Measurements from ENCODE around the gene KHNYN. TPM values are rescaled to one million over a fixed set of nuclear protein-coding genes. Genes with fewer than 3 reads are reported as not detected.
A peak's percentile ranks its signal among the peaks of the same experiment; 100 is the strongest.

Gene KHNYN
- total RNA-seq (2021; fragmentation: NEBNext Ultra II Directional; extraction: Animal tissue kit (Norgen Biotek cat#: 25700)), result 22.1 and 22.3 TPM in 2 replicates
- polyA plus RNA-seq (2011; rRNA removed), result 7.6 and 9.2 TPM in 2 replicates
- 10.0 TPM for polyA plus RNA-seq (2011; cell fraction: cytosol; rRNA removed)
- polyA plus RNA-seq (2011; cell fraction: nucleus; rRNA removed), result 18.3 TPM
- polyA plus RNA-seq (2012, experiment 1 of 2), result 14.2 to 18.4 TPM (median 16.7 TPM) in 4 replicates
- polyA plus RNA-seq (2012, experiment 2 of 2), result 6.4 TPM
- 8.0 TPM for polyA plus RNA-seq (2013, experiment 1 of 2)
- polyA plus RNA-seq (2013, experiment 2 of 2), result 8.6 TPM
- polyA minus RNA-seq (2011; rRNA and poly(A)+ RNA removed), result 17.7 and 19.0 TPM in 2 replicates
- 10.9 TPM for polyA minus RNA-seq (2011; cell fraction: cytosol; rRNA and poly(A)+ RNA removed)
- polyA minus RNA-seq (2011; cell fraction: nucleus; rRNA and poly(A)+ RNA removed), result 23.2 TPM
- long read RNA-seq, experiment 1, partial matches to known transcripts, result 1 of 18 reads
- long read RNA-seq, experiment 1, other reads (novel, unspliced or antisense), result 17 of 18 reads
- long read RNA-seq, experiment 2, partial matches to known transcripts, result 0 of 1 reads
- long read RNA-seq, experiment 2, other reads (novel, unspliced or antisense), result 0 of 1 reads

GRCh38 chr14:24429395-24430142 is at the start of gene KHNYN, which contains the start of gene CBLN3:
KHNYN (plus strand) TSS chr14:24429954; CDS start chr14:24430731, 777 bp downstream.
CBLN3 (minus strand) TSS chr14:24429668; CDS start chr14:24429054, 614 bp downstream.
- Histone ChIP-seq H2BK15ac (ENCODE audit: low read length) (peak within 1 kb of the TSS; percentile 75; the same call in 1 of the 2 replicates), H3K56ac (replicated peaks; ENCODE audit: insufficient read length, low read depth, low read length) (no peak within 1 kb of the TSS), H3K36me3 (ENCODE audit: control insufficient read depth in 2 of 4, insufficient read depth in 4 of 4, low read length in 3 of 4) (0 out of 8 replicates have a peak, but pooled peaks cover 0 to 4% (median 0%) of the 10 kb centered on the region in 4 experiments), H3K79me2 (ENCODE audit: control insufficient read depth in 1 of 2, insufficient read depth in 2 of 2, low read length in 2 of 2) (no peaks in the 10 kb centered on the region), H4K91ac (replicated peaks; ENCODE audit: insufficient read length, low read length) (peak within 1 kb of the TSS; percentile 34), H2BK20ac (ENCODE audit: low read length) (no peak within 1 kb of the TSS), H4K5ac (ENCODE audit: insufficient read length, low read depth, low read length) (peak within 1 kb of the TSS; percentile 23), H2BK12ac (ENCODE audit: low read depth, low read length) (peak within 1 kb of the TSS; percentile 53; the same call in 1 of the 2 replicates), H3K23me2 (ENCODE audit: low read depth, low read length) (peaks cover 5% of the 10 kb centered on the region; the same call in 1 of the 2 replicates), H3K4me2 (ENCODE audit: insufficient read depth in 1 of 2, low read depth in 2 of 2, low read length in 2 of 2) (peak within 1 kb of the TSS; percentile 85 to 89), H4K8ac (ENCODE audit: extremely low read depth, insufficient read depth, low read length) (peak within 1 kb of the TSS; percentile 47), H3K23ac (ENCODE audit: insufficient read length) (no peak within 1 kb of the TSS), H3K79me1 (ENCODE audit: low read depth, low read length) (no peaks in the 10 kb centered on the region), H3K4me1 (replicated peaks in 1 of 4; ENCODE audit: control insufficient read depth in 3 of 4, insufficient read depth in 4 of 4, low read length in 3 of 4) (peaks cover 6 to 21% (median 15%) of the 10 kb centered on the region in 4 experiments), H2BK120ac (replicated peaks; ENCODE audit: low read depth, low read length) (no peak within 1 kb of the TSS), H3K27ac (ENCODE audit: low read depth, low read length) (peak within 1 kb of the TSS; percentile 54; the same call in 1 of the 2 replicates), H2AFZ (ENCODE audit: low read length) (no peak within 1 kb of the TSS), H4K20me1 (replicated peaks in 1 of 2; ENCODE audit: control insufficient read depth in 1 of 2, insufficient read depth in 2 of 2, low read length in 2 of 2) (peaks cover 0 to 3% of the 10 kb centered on the region in 2 experiments), H3K14ac (ENCODE audit: insufficient read length) (no peak within 1 kb of the TSS), H3K4ac (replicated peaks; ENCODE audit: insufficient read length, low read depth, low read length) (peak within 1 kb of the TSS; percentile 62), H3K9me3 (ENCODE audit: insufficient read depth in 2 of 2, low read depth in 1 of 2, low read length in 1 of 2) (no peaks in the 10 kb centered on the region), H3K27me3 (replicated peaks in 1 of 4; ENCODE audit: control insufficient read depth in 3 of 4, extremely low read depth in 1 of 4, insufficient read depth in 3 of 4, low read length in 3 of 4) (peaks cover 0 to 17% (median 1%) of the 10 kb centered on the region in 4 experiments; a peak in 3 of 7 replicates), H3K18ac (ENCODE audit: extremely low read depth, low read length) (peak within 1 kb of the TSS; percentile 85), H2AK5ac (ENCODE audit: low read depth, low read length) (no peak within 1 kb of the TSS), H3K9ac (replicated peaks in 1 of 4; ENCODE audit: extremely low read depth in 1 of 4, low read depth in 3 of 4, low read length in 3 of 4) (peak within 1 kb of the TSS; percentile 12 to 84 (median 29); a peak in 5 of 7 replicates), H3K4me3 (ENCODE audit: extremely low read depth in 1 of 4, insufficient read depth in 2 of 4, low read depth in 3 of 4, low read length in 4 of 4) (peak within 1 kb of the TSS; percentile 52 to 76 (median 72)), H2BK5ac (ENCODE audit: low read depth, low read length) (peak within 1 kb of the TSS; percentile 15; the same call in 1 of the 2 replicates)
- DNase-seq (ENCODE audit: low read depth in 1 of 2, low spot score in 2 of 2) (peak in 1 of 2 experiments; percentile 87), FAIRE-seq (no peak)
- ChIA-PET CTCF (ENCODE audit: partially characterized antibody) (interaction anchor here (1.7 to 21.3 kb wide), 13 partner anchors 7 to 131 kb away, joined by 4 to 664 read pairs (median 35); partner anchors contain the start of genes ADCY4, CIDEB, DHRS1 and NFATC4), POLR2A (ENCODE audit: partially characterized antibody) (interaction anchor here (0.6 to 5.4 kb wide), 18 partner anchors 8 to 216 kb away, joined by 3 to 46 read pairs (median 6); partner anchors contain the start of genes ADCY4, NYNRIN and SDR39U1)
- WGBS, 2 experiments (ENCODE audit: extremely low coverage in 1 of 2, insufficient coverage in 1 of 2, insufficient read length in 1 of 2, insufficient replicate concordance in 2 of 2, low coverage in 1 of 2, low lambda C conversion rate in 2 of 2, missing lambda C conversion rate in 1 of 2), result 7% methylated on average over 42 of the region's 57 CpGs; no CpG with 5 or more reads in 1 of the 2 experiments
- TF ChIP-seq NRF1 (IDR thresholded peaks at IDR 0.05; ENCODE audit: low read depth, low read length), result no peak
- TF ChIP-seq TCF12 (IDR thresholded peaks at IDR 0.05; ENCODE audit: low read depth, low read length), result no peak
- TF ChIP-seq KDM4A (IDR thresholded peaks at IDR 0.05; ENCODE audit: low read depth, low read length, severe bottlenecking), result peak; percentile 32
- peak in 1 of 2 experiments; percentile 85; a peak in 2 of 3 replicates for TF ChIP-seq POLR2A (IDR thresholded peaks at IDR 0.05; ENCODE audit: control extremely low read depth in 1 of 2, low read depth in 2 of 2, low read length in 2 of 2)
- TF ChIP-seq ASH2L (IDR thresholded peaks at IDR 0.05; ENCODE audit: low read length), result peak; percentile 71
- peak; percentile 67; the same call in 1 of the 2 replicates for TF ChIP-seq POLR2AphosphoS5 (IDR thresholded peaks at IDR 0.05; ENCODE audit: low read depth, low read length)
- TF ChIP-seq TAF1 (IDR thresholded peaks at IDR 0.05; ENCODE audit: low read depth, low read length), result peak; percentile 77
